ENCODE measurements around the gene MIA2.

Gene MIA2

GRCh38 chr14:39395555-39396254 is 162.0 kb downstream of the MIA2 start:
- no peak for DNase-seq

- DNase-seq, result no peak
These were observed 162.7 kb downstream of the MIA2 start for GRCh38 chr14:39396448-39396847.

- DNase-seq, result no peak
These were observed 164.7 kb downstream of the MIA2 start for GRCh38 chr14:39398382-39398781.

GRCh38 chr14:39406560-39406959 is 172.8 kb downstream of the MIA2 start:
- DNase-seq, result no peak

- no peak for DNase-seq
These were observed 182.4 kb downstream of the MIA2 start for GRCh38 chr14:39416072-39416471.

GRCh38 chr14:39417014-39417413 is 183.3 kb downstream of the MIA2 start:
- DNase-seq, result no peak

GRCh38 chr14:39419272-39419671 is 185.6 kb downstream of the MIA2 start:
- no peak for DNase-seq

- DNase-seq, result no peak
These were observed 188.5 kb downstream of the MIA2 start for GRCh38 chr14:39422243-39422642.

GRCh38 chr14:39423793-39424192 is 190.1 kb downstream of the MIA2 start:
- DNase-seq, result no peak

GRCh38 chr14:39425947-39426346 is 192.2 kb downstream of the MIA2 start:
- DNase-seq, result no peak

GRCh38 chr14:39426605-39427004 is 192.9 kb downstream of the MIA2 start:
- DNase-seq, result no peak

GRCh38 chr14:39428118-39428517 is 194.4 kb downstream of the MIA2 start:
- no peak for DNase-seq

- DNase-seq, result no peak
These were observed 197.2 kb downstream of the MIA2 start for GRCh38 chr14:39430762-39431415.

- DNase-seq, result peak; percentile 33
These were observed 197.9 kb downstream of the MIA2 start for GRCh38 chr14:39431416-39432178.

- DNase-seq, result peak; percentile 95
These were observed 198.5 kb downstream of the MIA2 start, which contains the start of gene FBXO33 for GRCh38 chr14:39432179-39432618. TSS of gene FBXO33 (minus strand) at chr14:39432433. CDS start at chr14:39432162, 271 bp downstream.

- peak; percentile 65 for DNase-seq
These were observed 199.1 kb downstream of the MIA2 start for GRCh38 chr14:39432619-39433451.

- DNase-seq, result no peak
These were observed 199.7 kb downstream of the MIA2 start for GRCh38 chr14:39433452-39433813.

GRCh38 chr14:39434401-39434800 is 200.7 kb downstream of the MIA2 start:
- DNase-seq, result no peak

- DNase-seq, result no peak
These were observed 201.5 kb downstream of the MIA2 start for GRCh38 chr14:39435241-39435640.

All from activated CD4-positive, alpha-beta T cell treated with anti-CD3 and anti-CD28 coated beads, Interleukin-2, amount 50 U/mL, for 1 hour (primary cell).